ENCODE results near the gene KIAA1755.

The KIAA1755 gene

GRCh38 chr20:38213607-38213940 lies 47.0 kb downstream of the KIAA1755 start:
- intact Hi-C loops (cut with DNase I) = no loop called here

GRCh38 chr20:38212806-38213606 lies 47.5 kb downstream of the KIAA1755 start:
- intact Hi-C loops (cut with DNase I) = no loop called here
- DNase-seq = peak in 1 of 42 donors; percentile 18

More at GRCh38 chr20:38213607-38213940, 47.0 kb downstream of the KIAA1755 start:
- DNase-seq = peak in 1 of 42 donors; percentile 30

GRCh38 chr20:38211200-38212097 lies 49.1 kb downstream of the KIAA1755 start:
- intact Hi-C loops (cut with DNase I) = no loop called here
- peak in 6 of 42 donors; percentile 6 to 43 (median 22) for DNase-seq

- peak in 6 of 42 donors; percentile 13 to 43 (median 23) for DNase-seq
- intact Hi-C loops (cut with DNase I) = no loop called here
These were observed 49.8 kb downstream of the KIAA1755 start for GRCh38 chr20:38210741-38211140.

- intact Hi-C loops (cut with DNase I) = no loop called here
- DNase-seq = peak in 3 of 42 donors; percentile 3 to 16 (median 4)
These were observed 50.7 kb downstream of the KIAA1755 start for GRCh38 chr20:38209736-38210405.

- intact Hi-C loops (cut with DNase I) = no loop called here
- peak in 5 of 42 donors; percentile 10 to 23 (median 15) for DNase-seq
These were observed 51.4 kb downstream of the KIAA1755 start for GRCh38 chr20:38209054-38209675.

- intact Hi-C loops (cut with DNase I) = no loop called here
- DNase-seq = no peak
These were observed 52.0 kb downstream of the KIAA1755 start for GRCh38 chr20:38208523-38208922.

GRCh38 chr20:38208088-38208487 lies 52.4 kb downstream of the KIAA1755 start:
- peak in 3 of 42 donors; percentile 7 for DNase-seq
- intact Hi-C loops (cut with DNase I) = no loop called here

- DNase-seq = no peak
- intact Hi-C loops (cut with DNase I) = no loop called here
These were observed 52.9 kb downstream of the KIAA1755 start for GRCh38 chr20:38207621-38208020.

GRCh38 chr20:38205001-38205400 lies 55.5 kb downstream of the KIAA1755 start:
- no peak for DNase-seq
- intact Hi-C loops (cut with DNase I) = no loop called here

GRCh38 chr20:38203981-38204357 lies 56.6 kb downstream of the KIAA1755 start:
- intact Hi-C loops (cut with DNase I) = no loop called here

GRCh38 chr20:38203337-38203980 lies 57.1 kb downstream of the KIAA1755 start:
- DNase-seq = peak in 38 of 42 donors; percentile 31 to 94 (median 64)
- intact Hi-C loops (cut with DNase I) = no loop called here

More at GRCh38 chr20:38203981-38204357, 56.6 kb downstream of the KIAA1755 start:
- DNase-seq = no peak

- peak in 2 of 42 donors; percentile 42 to 58 for DNase-seq
- intact Hi-C loops (cut with DNase I) = no loop called here
These were observed 57.6 kb downstream of the KIAA1755 start for GRCh38 chr20:38202982-38203293.

GRCh38 chr20:38202153-38202981 lies 58.2 kb downstream of the KIAA1755 start:
- intact Hi-C loops (cut with DNase I) = no loop called here
- DNase-seq = peak in 1 of 42 donors; percentile 18

GRCh38 chr20:38201356-38201755 lies 59.2 kb downstream of the KIAA1755 start:
- peak in 2 of 42 donors; percentile 20 to 28 for DNase-seq

GRCh38 chr20:38200646-38201045 lies 59.9 kb downstream of the KIAA1755 start:
- DNase-seq = peak in 2 of 42 donors; percentile 20 to 30
- intact Hi-C loops (cut with DNase I) = no loop called here

More at GRCh38 chr20:38201356-38201755, 59.2 kb downstream of the KIAA1755 start:
- intact Hi-C loops (cut with DNase I) = no loop called here

- DNase-seq = peak in 1 of 42 donors; percentile 4
- intact Hi-C loops (cut with DNase I) = no loop called here
These were observed 60.8 kb downstream of the KIAA1755 start for GRCh38 chr20:38199501-38200390.

All from head of caudate nucleus (tissue), 42 donors.